ENCODE data around the gene WDR20.
A peak's percentile ranks its signal among the peaks of the same experiment; 100 is the strongest.
"Not testable (repeated sequence)": the region's sequence is repeated elsewhere in the genome, so short reads cannot be mapped to it uniquely, and the experiment has no call there.

Gene WDR20

DNA sequence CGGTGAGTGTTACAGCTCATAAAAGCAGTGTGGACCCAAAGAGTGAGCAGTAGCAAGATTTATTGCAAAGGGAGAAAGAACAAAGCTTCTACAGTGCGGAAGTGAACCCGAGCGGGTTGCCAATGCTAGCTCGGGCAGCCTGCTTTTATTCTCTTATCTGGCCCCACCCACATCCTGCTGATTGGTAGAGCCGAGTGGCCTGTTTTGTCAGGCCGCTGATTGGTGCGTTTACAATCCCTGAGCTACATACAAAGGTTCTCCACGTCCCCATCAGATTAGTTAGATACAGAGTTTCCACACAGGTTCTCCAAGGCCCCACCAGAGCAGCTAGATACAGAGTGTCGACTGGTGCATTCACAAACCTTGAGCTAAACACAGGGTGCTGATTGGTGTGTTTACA lies 5.0 kb upstream of the WDR20 start:
- DNase-seq, result not testable (repeated sequence)

DNA sequence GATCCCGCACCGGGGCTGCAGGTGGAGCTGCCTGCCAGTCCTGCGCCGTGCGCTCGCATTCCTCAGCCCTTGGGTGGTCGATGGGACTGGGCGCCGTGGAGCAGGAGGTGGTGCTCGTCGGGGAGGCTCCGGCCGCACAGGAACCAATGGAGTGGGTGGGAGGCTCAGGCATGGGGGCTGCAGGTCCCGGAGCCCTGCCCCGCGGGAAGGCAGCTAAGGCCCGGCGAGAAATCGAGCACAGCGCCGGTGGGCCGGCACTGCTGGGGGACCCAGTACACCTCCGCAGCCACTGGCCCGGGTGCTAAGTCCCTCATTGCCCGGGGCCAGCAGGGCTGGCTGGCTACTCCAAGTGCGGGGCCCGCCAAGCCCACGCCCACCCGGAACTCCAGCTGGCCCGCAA lies 4.2 kb upstream of the WDR20 start:
- DNase-seq, result not testable (repeated sequence)

- no peak for DNase-seq
Measured at GRCh38 chr14:102138535-102138934, 1.2 kb upstream of the WDR20 start.

- DNase-seq, result no peak
Measured at GRCh38 chr14:102138961-102139285, 774 bp upstream of the WDR20 start.

GRCh38 chr14:102140027-102140749 lies 491 bp downstream of the WDR20 start:
- no peak for DNase-seq

- DNase-seq, result no peak
Measured at GRCh38 chr14:102140750-102141145, 1.1 kb downstream of the WDR20 start.

DNA sequence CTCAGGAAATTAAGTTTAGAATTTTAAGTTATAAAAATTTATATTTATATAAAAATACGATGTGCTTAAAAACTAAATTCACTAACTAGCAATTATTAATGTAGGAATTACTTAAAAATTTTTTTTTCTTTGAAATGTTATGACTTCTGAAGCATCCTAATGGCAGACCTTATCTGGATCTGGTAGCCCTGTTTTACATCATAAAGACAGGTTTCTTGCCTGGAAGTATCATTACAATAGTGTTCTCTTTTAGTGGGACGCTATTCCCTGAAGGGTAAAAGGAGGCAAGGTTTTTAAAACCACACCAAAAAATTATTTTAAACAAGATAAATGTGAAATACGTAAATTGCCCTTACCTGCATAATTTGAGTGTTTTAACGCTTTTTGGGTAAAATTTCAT lies 2.1 kb downstream of the WDR20 start:
- DNase-seq, result no peak

GRCh38 chr14:102144914-102145313 lies 5.2 kb downstream of the WDR20 start:
- no peak for DNase-seq

- no peak for DNase-seq
Measured at GRCh38 chr14:102145395-102145794, 5.7 kb downstream of the WDR20 start.

GRCh38 chr14:102146423-102146822 lies 6.7 kb downstream of the WDR20 start:
- no peak for DNase-seq

DNA sequence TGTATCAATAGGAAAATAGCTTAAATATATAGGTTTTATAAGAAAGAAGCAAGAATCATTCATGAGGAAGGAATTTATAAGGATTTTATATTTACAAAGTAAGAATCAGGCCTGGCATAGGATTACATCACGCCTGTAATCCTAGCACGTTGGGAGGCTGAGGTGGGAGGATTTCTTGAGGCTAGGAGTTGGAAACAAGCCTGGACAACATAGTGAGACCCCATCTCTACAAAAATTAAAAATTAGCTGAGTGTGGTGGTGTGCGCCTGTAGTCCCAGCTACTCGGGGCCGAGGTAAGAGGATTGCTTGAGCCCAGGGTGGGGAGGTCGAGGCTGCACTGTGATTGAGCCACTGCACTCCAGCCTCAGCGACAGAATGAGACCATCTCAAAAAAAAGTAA lies 10.4 kb downstream of the WDR20 start:
- no peak for DNase-seq

DNA sequence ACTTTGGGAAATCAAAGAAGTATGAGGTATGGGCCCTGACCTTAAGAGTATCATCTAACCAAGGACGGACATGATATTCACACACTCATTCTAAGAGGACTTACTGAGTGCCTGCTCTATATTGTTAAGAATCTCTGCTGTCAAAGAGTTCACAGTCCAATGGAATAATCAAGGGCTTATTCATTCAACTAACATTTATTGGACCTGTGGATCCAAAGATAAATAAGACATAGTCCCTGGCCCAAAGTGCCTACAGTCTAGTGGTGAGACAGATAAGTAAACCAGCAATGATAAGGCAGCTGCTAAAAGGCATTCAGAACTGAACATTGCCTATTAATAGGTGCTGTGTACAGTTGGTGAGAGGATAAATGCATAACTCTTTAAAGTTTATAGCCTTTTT lies 11.0 kb downstream of the WDR20 start:
- no peak for DNase-seq

DNA sequence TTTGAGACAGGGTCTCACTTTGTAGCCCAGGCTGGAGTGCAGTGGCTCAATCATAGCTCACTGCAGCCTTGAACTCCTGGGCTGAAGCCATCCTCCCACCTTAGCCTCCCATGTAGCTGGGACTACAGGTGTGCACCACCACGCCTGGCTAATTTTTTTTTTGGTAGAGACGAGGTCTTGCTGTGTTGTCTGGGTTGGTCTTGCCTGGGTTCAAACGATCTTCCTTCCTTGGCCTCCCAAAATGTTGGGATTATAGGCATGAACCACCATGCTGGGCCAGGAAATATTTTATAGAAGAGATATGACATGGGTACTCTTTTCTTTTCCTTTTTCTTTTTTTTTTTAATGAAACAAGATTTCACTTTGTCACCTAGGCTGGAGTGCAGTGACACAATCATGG lies 11.7 kb downstream of the WDR20 start:
- DNase-seq, result not testable (repeated sequence)

DNA sequence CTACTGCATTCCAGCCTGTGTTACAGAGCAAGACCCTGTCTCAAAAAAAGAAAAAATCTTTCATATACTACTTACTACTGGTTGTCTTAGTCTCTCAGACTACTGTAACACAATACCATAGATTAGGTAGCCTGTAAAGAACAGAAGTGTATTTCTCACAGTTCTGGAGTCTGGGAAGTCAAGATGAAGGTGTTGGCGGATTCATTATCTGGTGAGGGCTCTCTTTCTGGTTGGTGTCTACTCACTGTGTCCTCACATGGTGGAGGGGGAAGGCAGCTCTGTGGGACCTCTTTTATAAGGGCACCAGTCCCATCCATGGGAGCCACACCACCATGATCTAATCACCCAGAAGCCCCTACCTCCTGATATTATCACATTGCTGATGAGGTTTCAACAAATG lies 14.4 kb downstream of the WDR20 start:
- no peak for DNase-seq

- peak; percentile 17 for DNase-seq
Measured at GRCh38 chr14:102154821-102155549, 15.3 kb downstream of the WDR20 start.

DNA sequence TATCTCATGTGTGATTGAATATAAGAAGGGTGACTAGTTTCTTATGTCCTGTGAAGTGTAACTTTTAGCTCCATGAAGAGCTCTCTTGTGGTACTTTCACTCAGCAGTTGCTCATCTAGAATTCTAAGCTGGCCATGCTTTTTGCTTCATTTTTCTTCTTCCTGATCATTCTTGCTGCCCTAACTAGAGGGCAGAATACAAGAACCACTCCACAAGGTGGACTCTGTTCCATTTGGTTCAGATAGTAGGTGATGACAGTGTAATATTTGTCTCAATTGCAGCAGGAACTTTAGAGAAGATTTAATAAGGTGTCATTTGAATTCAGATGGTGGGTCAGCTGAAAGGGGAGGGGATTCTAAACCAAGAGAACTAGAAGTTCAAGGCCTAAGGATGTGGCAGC lies 17.6 kb downstream of the WDR20 start:
- DNase-seq, result no peak

DNA sequence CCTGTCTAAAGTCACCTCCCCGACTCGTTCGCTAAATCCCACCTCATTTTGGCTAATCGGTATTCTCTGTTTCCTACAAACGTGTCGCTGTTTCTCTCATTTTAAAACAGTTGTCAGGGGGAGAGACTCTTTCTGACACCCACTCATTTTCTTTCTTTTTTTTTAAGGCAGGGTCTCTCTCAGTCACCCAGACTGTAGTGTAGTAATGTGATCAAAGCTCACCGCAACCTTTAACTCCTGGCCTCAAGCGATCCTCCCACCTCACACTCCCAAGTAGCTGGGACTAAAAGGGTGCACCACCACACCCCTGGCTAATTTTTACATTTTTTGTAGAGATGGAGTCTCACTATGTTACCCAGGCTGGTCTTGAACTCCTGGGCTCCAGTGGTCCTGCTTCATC lies 19.1 kb downstream of the WDR20 start:
- DNase-seq, result no peak

GRCh38 chr14:102159841-102160240 lies 20.1 kb downstream of the WDR20 start:
- no peak for DNase-seq

DNA sequence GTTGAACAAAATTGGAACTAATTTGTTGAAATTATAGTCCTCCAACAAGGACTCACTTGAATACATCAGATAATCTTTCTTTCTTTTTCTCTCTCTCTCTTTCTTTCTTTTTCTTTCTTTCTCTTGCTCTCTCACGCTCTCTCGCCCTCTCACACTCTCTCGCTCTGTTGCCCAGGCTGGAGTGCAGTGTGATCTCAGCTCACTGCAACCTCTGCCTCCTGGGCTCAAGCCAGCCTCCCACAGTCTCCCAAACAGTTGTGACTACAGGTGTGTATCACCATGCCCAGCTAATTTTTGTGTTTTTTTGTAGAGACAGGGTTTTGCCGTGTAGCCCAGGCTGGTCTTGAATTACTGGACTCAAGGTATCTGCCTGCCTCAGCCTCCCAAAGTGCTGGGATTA lies 22.8 kb downstream of the WDR20 start:
- DNase-seq, result no peak

DNA sequence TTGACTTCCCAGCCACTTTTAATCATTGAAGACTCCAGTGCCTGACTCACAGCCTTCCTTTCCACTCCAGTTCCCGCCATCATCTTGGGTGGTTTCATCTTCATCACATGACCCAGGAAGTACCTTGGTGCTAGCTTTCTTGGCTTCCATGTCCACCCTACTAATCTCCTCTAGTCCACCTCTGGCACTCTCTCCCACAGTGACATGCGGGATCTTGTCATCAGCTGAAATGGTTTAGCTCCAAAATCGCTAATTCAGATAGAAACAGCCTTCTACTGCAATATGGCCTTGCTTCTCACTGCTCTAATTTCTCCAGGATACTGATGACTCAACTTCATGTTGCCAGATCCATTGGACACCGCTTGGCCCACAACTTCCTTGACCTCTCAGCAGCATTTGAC lies 24.5 kb downstream of the WDR20 start:
- no peak for DNase-seq

GRCh38 chr14:102164965-102165364 lies 25.3 kb downstream of the WDR20 start:
- no peak for DNase-seq

GRCh38 chr14:102170061-102170460 lies 30.4 kb downstream of the WDR20 start:
- DNase-seq, result no peak

DNA sequence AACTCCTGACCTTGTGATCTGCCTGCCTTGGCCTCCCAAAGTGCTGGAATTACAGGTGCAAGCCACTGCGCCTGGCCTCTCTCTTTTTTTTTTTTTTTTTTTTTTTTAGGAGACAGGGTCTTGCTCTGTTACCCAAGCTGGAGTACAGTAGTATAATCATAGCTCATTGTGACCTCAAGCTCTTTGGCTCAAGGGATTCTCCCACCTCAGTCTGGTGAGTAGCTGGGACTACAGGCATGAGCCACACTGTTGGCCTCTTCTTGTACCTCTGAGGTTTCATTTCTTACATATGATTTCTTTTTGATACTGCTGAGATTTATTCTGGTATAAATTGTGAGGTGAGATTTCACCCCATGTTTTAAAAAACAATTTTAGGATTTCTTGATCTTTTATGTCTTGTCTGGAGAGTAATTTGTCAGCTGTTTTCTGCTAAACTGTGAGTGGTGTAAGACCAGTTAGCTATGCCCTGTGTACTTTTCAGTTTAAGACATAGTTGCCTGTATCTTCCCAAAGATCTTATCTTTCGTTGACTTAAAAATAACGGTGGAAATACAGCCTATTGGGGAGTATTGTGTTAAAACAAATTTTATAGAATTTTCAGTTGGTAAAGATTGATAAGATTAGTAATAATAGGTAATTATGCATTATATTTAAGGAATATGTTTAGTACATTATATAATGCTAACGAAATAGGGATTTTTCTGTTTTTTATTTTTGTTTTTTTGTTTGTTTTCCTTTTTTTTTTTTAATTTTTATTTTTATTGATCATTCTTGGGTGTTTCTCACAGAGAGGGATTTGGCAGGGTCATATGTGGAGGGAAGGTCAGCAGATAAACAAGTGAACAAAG lies 31.7 kb downstream of the WDR20 start:
- DNase-seq, result no peak

GRCh38 chr14:102172021-102172272 lies 32.2 kb downstream of the WDR20 start:
- DNase-seq, result not testable (repeated sequence)
